ENCODE measurements around the gene TMEM245.

GRCh38 chr9:109161471-109161870 is 41.7 kb upstream of the TMEM245 start:
- TF ChIP-seq CTCF (IDR thresholded peaks at IDR 0.05; ENCODE audit: extremely low read depth in 1 of 2, insufficient read depth in 1 of 2, low read depth in 1 of 2, low read length in 2 of 2) (no peak), MAX (IDR thresholded peaks at IDR 0.05; ENCODE audit: insufficient read depth, insufficient read length) (no peak), POLR2A (IDR thresholded peaks at IDR 0.05; ENCODE audit: low read depth, low read length) (no peak), EZH2 (IDR thresholded peaks at IDR 0.05; ENCODE audit: borderline replicate concordance, low read depth, low read length, severe bottlenecking) (no peak), GATA2 (IDR thresholded peaks at IDR 0.05; ENCODE audit: insufficient read depth, insufficient read length, low read depth, low read length) (no peak), MYC (IDR thresholded peaks at IDR 0.05; ENCODE audit: low read depth, low read length) (no peak), POLR2AphosphoS5 (IDR thresholded peaks at IDR 0.05; ENCODE audit: insufficient read depth, low read depth, low read length) (no peak)
